ENCODE measurements around the gene FASN.

DNA sequence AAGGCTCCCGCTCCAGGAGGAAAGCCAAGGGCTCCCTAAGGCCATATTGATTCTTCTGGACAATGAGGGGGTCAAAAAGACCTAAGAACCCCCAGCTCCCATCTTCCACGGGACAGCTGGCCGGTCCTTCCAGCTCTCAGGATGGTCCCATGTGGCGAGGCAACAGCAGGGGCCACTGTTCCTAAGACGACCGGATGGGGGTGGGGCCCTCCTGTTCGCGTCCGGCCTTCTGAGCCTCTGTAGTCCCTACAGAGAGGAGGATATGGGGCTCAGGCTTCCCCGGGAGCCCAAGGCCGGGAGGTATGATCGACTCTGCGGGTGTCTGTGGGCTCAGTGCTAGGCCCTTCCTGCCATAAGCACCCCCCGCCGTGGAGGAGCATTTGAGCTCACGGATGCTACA lies 54.5 kb downstream of the FASN start:
- TF ChIP-seq, protein P1, sequence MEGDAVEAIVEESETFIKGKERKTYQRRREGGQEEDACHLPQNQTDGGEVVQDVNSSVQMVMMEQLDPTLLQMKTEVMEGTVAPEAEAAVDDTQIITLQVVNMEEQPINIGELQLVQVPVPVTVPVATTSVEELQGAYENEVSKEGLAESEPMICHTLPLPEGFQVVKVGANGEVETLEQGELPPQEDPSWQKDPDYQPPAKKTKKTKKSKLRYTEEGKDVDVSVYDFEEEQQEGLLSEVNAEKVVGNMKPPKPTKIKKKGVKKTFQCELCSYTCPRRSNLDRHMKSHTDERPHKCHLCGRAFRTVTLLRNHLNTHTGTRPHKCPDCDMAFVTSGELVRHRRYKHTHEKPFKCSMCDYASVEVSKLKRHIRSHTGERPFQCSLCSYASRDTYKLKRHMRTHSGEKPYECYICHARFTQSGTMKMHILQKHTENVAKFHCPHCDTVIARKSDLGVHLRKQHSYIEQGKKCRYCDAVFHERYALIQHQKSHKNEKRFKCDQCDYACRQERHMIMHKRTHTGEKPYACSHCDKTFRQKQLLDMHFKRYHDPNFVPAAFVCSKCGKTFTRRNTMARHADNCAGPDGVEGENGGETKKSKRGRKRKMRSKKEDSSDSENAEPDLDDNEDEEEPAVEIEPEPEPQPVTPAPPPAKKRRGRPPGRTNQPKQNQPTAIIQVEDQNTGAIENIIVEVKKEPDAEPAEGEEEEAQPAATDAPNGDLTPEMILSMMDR (IDR thresholded peaks at IDR 0.05), result no peak
- TF ChIP-seq POLR2AphosphoS5 (IDR thresholded peaks at IDR 0.05), result no peak
- no peak for TF ChIP-seq POLR2A (IDR thresholded peaks at IDR 0.05)
